H9 (cell line): ENCODE data around the gene ACO1. TPM values are rescaled to one million over a fixed set of nuclear protein-coding genes. Genes with fewer than 3 reads are reported as not detected.

Experiments used
- DNase-seq: peaks from one replicate; pipeline ENCODE4 v3.0.0-alpha.2; 2017
- H2AFZ ChIP-seq: one replicate; pipeline ENCODE4 v1.6.1; 2013; ENCODE audit warnings: mild to moderate bottlenecking, low read length, control low read depth, moderate library complexity
- H2AK5ac ChIP-seq: 2 replicates; pipeline ENCODE4 v1.6.1; 2013; ENCODE audit warnings: low read length, control low read depth, mixed read lengths; ENCODE audit not compliant: insufficient read length
- H2BK120ac ChIP-seq: one replicate; pipeline ENCODE4 v1.6.1; 2013; ENCODE audit warnings: low read depth, mild to moderate bottlenecking, low read length, control low read depth, inconsistent platforms; ENCODE audit not compliant: poor library complexity, severe bottlenecking
- H2BK12ac ChIP-seq: 2 replicates; pipeline ENCODE4 v1.6.1; 2013; ENCODE audit warnings: low read length, control low read depth, mixed read lengths, low read depth; ENCODE audit not compliant: insufficient read length
- H2BK15ac ChIP-seq: 2 replicates; pipeline ENCODE4 v1.6.1; 2013; ENCODE audit warnings: low read depth, low read length, control low read depth
- H2BK20ac ChIP-seq: one replicate; pipeline ENCODE4 v1.6.1; 2013; ENCODE audit warnings: low read depth, mild to moderate bottlenecking, low read length, control low read depth, inconsistent platforms; ENCODE audit not compliant: poor library complexity, severe bottlenecking
- H2BK5ac ChIP-seq: 2 replicates; pipeline ENCODE4 v1.6.1; 2013; ENCODE audit warnings: low read length, control low read depth, mixed read lengths; ENCODE audit not compliant: insufficient read length
- H3K14ac ChIP-seq: 2 replicates; pipeline ENCODE4 v1.6.1; 2013; ENCODE audit warnings: low read length, control low read depth; ENCODE audit not compliant: insufficient read depth
- H3K18ac ChIP-seq: 2 replicates; pipeline ENCODE4 v1.6.1; 2013; ENCODE audit warnings: low read depth, mild to moderate bottlenecking, mixed read lengths, low read length, control low read depth; ENCODE audit not compliant: insufficient read length
- H3K23ac ChIP-seq: 2 replicates; pipeline ENCODE4 v1.6.1; 2013; ENCODE audit warnings: low read length, control low read depth, mixed read lengths, low read depth; ENCODE audit not compliant: insufficient read length
- H3K23me2 ChIP-seq: 2 replicates; pipeline ENCODE4 v1.6.1; 2013; ENCODE audit warnings: low read depth, mild to moderate bottlenecking, mixed read lengths, low read length, control low read depth; ENCODE audit not compliant: insufficient read length, poor library complexity, severe bottlenecking
- H3K27ac ChIP-seq: 2 replicates; pipeline ENCODE4 v1.5.1; 2013; ENCODE audit warnings: low read length, control low read depth, mixed read lengths, low read depth; ENCODE audit not compliant: insufficient read length
- H3K27me3 ChIP-seq: 2 replicates; pipeline ENCODE4 v1.6.1; 2013; ENCODE audit warnings: low read length, control low read depth, inconsistent platforms; ENCODE audit not compliant: insufficient read depth
- H3K4ac ChIP-seq: 2 replicates; pipeline ENCODE4 v1.6.1; 2013; ENCODE audit warnings: low read depth, mild to moderate bottlenecking, control low read depth, inconsistent platforms, low read length, moderate library complexity
- H3K4me1 ChIP-seq: 2 replicates; pipeline ENCODE4 v1.6.1; 2013; ENCODE audit warnings: low read length, control low read depth, inconsistent platforms; ENCODE audit not compliant: insufficient read depth
- H3K4me2 ChIP-seq: 2 replicates; pipeline ENCODE4 v1.6.1; 2013; ENCODE audit warnings: low read length, control low read depth, mixed read lengths; ENCODE audit not compliant: insufficient read length, insufficient read depth
- H3K56ac ChIP-seq: 2 replicates; pipeline ENCODE4 v1.6.1; 2013; ENCODE audit warnings: low read depth, mild to moderate bottlenecking, mixed read lengths, low read length, control low read depth; ENCODE audit not compliant: insufficient read length
- H3K79me1 ChIP-seq: 2 replicates; pipeline ENCODE4 v1.6.1; 2013; ENCODE audit warnings: low read depth, mild to moderate bottlenecking, moderate library complexity, low read length, control low read depth, inconsistent platforms; ENCODE audit not compliant: insufficient read depth, poor library complexity, severe bottlenecking
- H3K79me2 ChIP-seq: 2 replicates; pipeline ENCODE4 v1.6.1; 2013; ENCODE audit warnings: low read length, control low read depth, inconsistent platforms; ENCODE audit not compliant: insufficient read depth
- H3K9ac ChIP-seq: 2 replicates; pipeline ENCODE4 v1.6.1; 2013; ENCODE audit warnings: low read length, control low read depth, mixed read lengths; ENCODE audit not compliant: insufficient read length; ENCODE audit errors: extremely low read depth
- H3K9me3 ChIP-seq: one replicate; pipeline ENCODE4 v1.6.1; 2013; ENCODE audit warnings: low read depth, low read length, inconsistent platforms; ENCODE audit not compliant: control insufficient read depth
- H3T11ph ChIP-seq: one replicate; pipeline ENCODE4 v1.6.1; 2013; ENCODE audit warnings: mild to moderate bottlenecking, low read length, control low read depth, inconsistent platforms
- H4K20me1 ChIP-seq: one replicate; pipeline ENCODE4 v1.6.1; 2013; ENCODE audit not compliant: control insufficient read depth, insufficient read length, insufficient read depth
- H4K5ac ChIP-seq: 2 replicates; pipeline ENCODE4 v1.6.1; 2013; ENCODE audit warnings: low read depth, mild to moderate bottlenecking, mixed read lengths, low read length, control low read depth; ENCODE audit not compliant: insufficient read length
- H4K8ac ChIP-seq: replicated peaks from 2 replicates; pipeline ENCODE4 v1.6.1; 2013; ENCODE audit warnings: low read length, control low read depth, mixed read lengths, low read depth; ENCODE audit not compliant: insufficient read length
- H4K91ac ChIP-seq: 2 replicates; pipeline ENCODE4 v1.6.1; 2013; ENCODE audit warnings: low read depth, mild to moderate bottlenecking, moderate library complexity, mixed read lengths, low read length, control low read depth; ENCODE audit not compliant: insufficient read length
- H3K27ac Mint-ChIP-seq, 3 experiments: 2 replicates in 2 of 3; 3 replicates in 1 of 3; pipeline ENCODE4 v1.8.0; 2020 to 2021; ENCODE audit warnings: mixed read lengths in 3 of 3, mild to moderate bottlenecking in 1 of 3, moderate library complexity in 1 of 3
- H3K27me3 Mint-ChIP-seq: 2 replicates; pipeline ENCODE4 v1.8.0; 2021; ENCODE audit warnings: low read depth, mild to moderate bottlenecking, moderate library complexity, mixed read lengths
- H3K36me3 Mint-ChIP-seq, 3 experiments: 2 replicates in 2 of 3; 3 replicates in 1 of 3; pipeline ENCODE4 v1.8.0; 2020 to 2021; ENCODE audit warnings: low read depth in 3 of 3, mixed read lengths in 3 of 3; ENCODE audit not compliant: insufficient read depth in 1 of 3
- H3K4me1 Mint-ChIP-seq, 2 experiments: 2 replicates each; pipeline ENCODE4 v1.8.0; 2020; ENCODE audit warnings: mixed read lengths in 2 of 2
- H3K4me3 Mint-ChIP-seq, 2 experiments: 2 replicates in 1 of 2; 3 replicates in 1 of 2; pipeline ENCODE4 v1.8.0; 2020 to 2021; ENCODE audit warnings: mild to moderate bottlenecking in 2 of 2, mixed read lengths in 2 of 2, moderate library complexity in 1 of 2
- H3K9me3 Mint-ChIP-seq, 2 experiments: 2 replicates in 1 of 2; 3 replicates in 1 of 2; pipeline ENCODE4 v1.8.0; 2020; ENCODE audit warnings: mild to moderate bottlenecking in 2 of 2, mixed read lengths in 2 of 2, moderate library complexity in 1 of 2
- WGBS: extraction: QIAGEN DNeasy Blood & Tissue Kit; methylation state at CpG from one replicate; pipeline ENCODE4 v1.1.7; 2013; ENCODE audit warnings: missing lambda C conversion rate, low lambda C conversion rate, mixed read lengths; ENCODE audit not compliant: insufficient read length; ENCODE audit errors: extremely low coverage; 5-methylcytosine and 5-hydroxymethylcytosine counted together
- total RNA-seq: library from RNA; stranded (reverse); gene quantifications from 2 replicates; pipeline ENCODE4 v1.2.1, GENCODE V29; 2021
- TF ChIP-seq, protein P1 (sequence below): fragments of 200-600 bp; sonication (generic); conservative IDR thresholded peaks from 3 replicates; pipeline ENCODE4 v1.8.0; 2021; ENCODE audit warnings: antibody characterized with exemption, mild to moderate bottlenecking

The ACO1 gene
- total RNA-seq, 1 experiment from 2014 or later = 44.5 TPM

DNA sequence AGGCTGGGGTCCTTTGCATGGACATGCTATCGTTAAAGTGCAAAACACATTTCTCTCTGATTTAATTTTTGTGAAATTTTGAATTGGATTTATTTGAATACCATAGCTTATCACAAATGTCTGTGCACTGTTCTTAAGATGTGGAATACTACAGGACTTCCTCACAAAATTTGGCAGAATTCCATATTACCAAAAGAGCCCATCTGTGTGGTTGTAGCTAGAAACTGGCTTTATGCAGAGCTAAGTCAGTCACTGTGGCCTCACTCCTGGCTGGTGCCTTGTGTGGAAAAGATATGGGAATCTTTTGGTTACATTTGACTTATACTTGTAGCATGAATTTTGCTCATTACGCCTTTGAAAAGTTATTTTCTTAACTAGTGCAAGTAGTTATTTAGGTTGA, 35.5 kb downstream of the ACO1 start:
- no peaks in the 10 kb centered on the region for H3K27me3 Mint-ChIP-seq
- no peak overlapping the region for H4K8ac ChIP-seq
- no peak overlapping the region for H3K4me3 Mint-ChIP-seq
- no peak overlapping the region for H3K4me2 ChIP-seq
- no peak for DNase-seq
- no peaks in the 10 kb centered on the region for H3K79me2 ChIP-seq
- no peaks in the 10 kb centered on the region for H3K4me1 ChIP-seq
- no peaks in the 10 kb centered on the region for H4K20me1 ChIP-seq
- H2AFZ ChIP-seq = no peak overlapping the region
- no peak overlapping the region for H2BK20ac ChIP-seq
- no peaks in the 10 kb centered on the region for H3K79me1 ChIP-seq
- H3K18ac ChIP-seq = no peak overlapping the region
- no peak overlapping the region for H3K4ac ChIP-seq
- no peaks in the 10 kb centered on the region for H3K27me3 ChIP-seq
- H3K27ac ChIP-seq = no peak overlapping the region
- no peak overlapping the region for H3K27ac Mint-ChIP-seq
- no peak overlapping the region for H2AK5ac ChIP-seq
- H2BK5ac ChIP-seq = no peak overlapping the region
- no peak overlapping the region for H3K56ac ChIP-seq
- TF ChIP-seq, protein P1, sequence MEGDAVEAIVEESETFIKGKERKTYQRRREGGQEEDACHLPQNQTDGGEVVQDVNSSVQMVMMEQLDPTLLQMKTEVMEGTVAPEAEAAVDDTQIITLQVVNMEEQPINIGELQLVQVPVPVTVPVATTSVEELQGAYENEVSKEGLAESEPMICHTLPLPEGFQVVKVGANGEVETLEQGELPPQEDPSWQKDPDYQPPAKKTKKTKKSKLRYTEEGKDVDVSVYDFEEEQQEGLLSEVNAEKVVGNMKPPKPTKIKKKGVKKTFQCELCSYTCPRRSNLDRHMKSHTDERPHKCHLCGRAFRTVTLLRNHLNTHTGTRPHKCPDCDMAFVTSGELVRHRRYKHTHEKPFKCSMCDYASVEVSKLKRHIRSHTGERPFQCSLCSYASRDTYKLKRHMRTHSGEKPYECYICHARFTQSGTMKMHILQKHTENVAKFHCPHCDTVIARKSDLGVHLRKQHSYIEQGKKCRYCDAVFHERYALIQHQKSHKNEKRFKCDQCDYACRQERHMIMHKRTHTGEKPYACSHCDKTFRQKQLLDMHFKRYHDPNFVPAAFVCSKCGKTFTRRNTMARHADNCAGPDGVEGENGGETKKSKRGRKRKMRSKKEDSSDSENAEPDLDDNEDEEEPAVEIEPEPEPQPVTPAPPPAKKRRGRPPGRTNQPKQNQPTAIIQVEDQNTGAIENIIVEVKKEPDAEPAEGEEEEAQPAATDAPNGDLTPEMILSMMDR = no peak
- H3K9ac ChIP-seq = no peak overlapping the region
- no peaks in the 10 kb centered on the region for H3K9me3 Mint-ChIP-seq
- H3K23ac ChIP-seq = no peak overlapping the region
- no peaks in the 10 kb centered on the region for H3K4me1 Mint-ChIP-seq
- no peak overlapping the region for H2BK120ac ChIP-seq
- no peak overlapping the region for H3T11ph ChIP-seq
- H2BK12ac ChIP-seq = no peak overlapping the region
- no CpG with 5 or more reads among the region's 2 CpGs for WGBS
- peaks cover 21 to 46% (median 27%) of the 10 kb centered on the region in 3 experiments for H3K36me3 Mint-ChIP-seq
- no peak overlapping the region for H2BK15ac ChIP-seq
- no peak overlapping the region for H4K91ac ChIP-seq
- H4K5ac ChIP-seq = no peak overlapping the region
- no peak overlapping the region for H3K14ac ChIP-seq
- H3K23me2 ChIP-seq = no peaks in the 10 kb centered on the region
- H3K9me3 ChIP-seq = no peaks in the 10 kb centered on the region
